ENCODE measurements around the gene SUCO.
A peak's percentile ranks its signal among the peaks of the same experiment; 100 is the strongest.
"Not testable (repeated sequence)": the region's sequence is repeated elsewhere in the genome, so short reads cannot be mapped to it uniquely, and the experiment has no call there.

The SUCO gene

DNA sequence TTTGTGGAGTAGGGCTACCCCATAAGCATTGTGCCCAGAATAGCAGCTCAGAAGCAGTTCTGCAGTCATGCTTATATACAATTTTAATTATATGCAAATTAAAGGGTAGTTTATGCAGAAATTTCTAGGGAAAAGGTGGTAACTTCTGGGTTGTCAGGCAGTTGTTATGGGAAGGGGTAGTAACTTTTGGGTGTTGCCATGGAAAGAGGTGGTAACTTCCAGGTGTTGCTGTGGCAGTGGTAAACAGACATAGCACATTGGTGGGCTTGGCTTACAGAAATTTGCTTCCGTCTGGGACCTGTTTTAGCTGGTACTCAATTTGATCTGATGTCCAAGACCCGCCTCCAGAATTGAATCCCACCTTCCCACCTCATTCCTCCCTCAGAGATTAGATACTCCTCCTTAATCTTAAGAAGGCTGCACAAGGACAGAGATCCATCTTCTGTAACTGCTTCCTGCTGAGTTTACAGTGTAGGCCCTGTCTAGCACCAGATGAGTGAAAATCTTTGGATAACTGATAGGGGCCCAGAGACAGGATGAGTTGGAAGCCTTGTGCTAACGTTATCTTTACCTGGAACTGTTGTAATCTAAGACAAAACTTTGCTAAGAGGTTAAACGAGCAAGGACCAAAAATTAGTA lies 26.7 kb downstream of the SUCO start:
- DNase-seq (ENCODE audit: low read depth), result no peak

DNA sequence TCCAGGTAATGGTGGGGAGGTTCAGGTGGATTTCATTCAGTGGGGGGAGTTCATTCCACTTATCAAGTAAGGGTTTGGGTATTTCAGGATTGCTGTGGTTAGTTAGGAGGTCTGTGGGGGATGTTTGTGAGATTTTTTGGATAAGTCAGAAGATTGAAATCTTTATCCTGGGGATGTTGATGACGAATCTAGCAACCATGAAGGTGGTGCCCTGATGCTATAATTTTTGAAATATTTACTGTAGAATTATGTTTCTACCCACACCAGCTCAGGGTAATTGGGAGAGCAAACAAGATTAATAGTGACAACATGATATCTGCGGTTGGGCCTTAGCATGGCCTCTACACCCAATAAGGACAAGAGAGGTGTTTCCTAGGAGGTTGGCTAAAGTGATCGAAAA lies 28.3 kb downstream of the SUCO start:
- no peak for DNase-seq (ENCODE audit: low read depth)

- DNase-seq (ENCODE audit: low read depth), result no peak
Measured at GRCh38 chr1:172566196-172566997, 33.4 kb downstream of the SUCO start.

DNA sequence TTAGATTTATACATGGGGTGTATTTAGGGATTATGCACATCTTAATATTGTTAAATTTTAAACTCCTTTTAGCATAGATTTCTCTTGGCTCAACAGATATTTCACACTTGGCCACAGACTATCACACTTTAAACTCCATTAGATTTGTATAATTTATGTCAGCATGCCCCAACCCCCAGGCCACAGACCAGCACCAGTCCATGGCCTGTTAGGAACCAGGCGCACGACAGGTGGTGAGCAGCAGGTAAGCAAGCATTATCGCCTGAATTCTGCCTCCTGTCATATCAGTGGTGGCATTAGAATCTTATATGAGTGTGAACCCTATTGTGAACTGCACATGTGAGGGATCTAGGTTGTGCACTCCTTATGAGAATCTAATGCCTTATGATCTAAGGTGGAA lies 34.8 kb downstream of the SUCO start:
- DNase-seq (ENCODE audit: low read depth), result no peak

- no peak for DNase-seq (ENCODE audit: low read depth)
Measured at GRCh38 chr1:172574080-172574479, 41.1 kb downstream of the SUCO start.

- DNase-seq (ENCODE audit: low read depth), result peak; percentile 7
Measured at GRCh38 chr1:172578586-172578985, 45.6 kb downstream of the SUCO start.

DNA sequence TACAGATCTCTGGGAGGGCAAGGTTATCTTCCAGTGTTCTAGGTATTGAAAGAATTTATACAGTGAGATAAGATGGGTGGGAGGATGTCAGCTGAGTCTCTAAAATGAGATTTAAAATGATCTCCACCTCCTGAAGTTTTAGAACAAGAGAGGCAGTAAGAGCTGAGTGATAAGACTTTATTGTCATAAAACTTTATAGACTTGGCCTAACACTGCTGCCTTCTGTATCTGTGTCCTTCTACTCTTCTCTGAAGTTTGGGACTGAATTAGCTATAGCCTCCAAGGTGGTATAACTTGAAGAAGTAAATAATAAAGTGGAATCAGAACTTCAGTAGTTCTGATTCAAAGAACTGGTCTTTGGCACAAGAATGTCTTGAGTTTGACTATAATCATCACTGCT lies 48.3 kb downstream of the SUCO start:
- no peak for DNase-seq (ENCODE audit: low read depth)

DNA sequence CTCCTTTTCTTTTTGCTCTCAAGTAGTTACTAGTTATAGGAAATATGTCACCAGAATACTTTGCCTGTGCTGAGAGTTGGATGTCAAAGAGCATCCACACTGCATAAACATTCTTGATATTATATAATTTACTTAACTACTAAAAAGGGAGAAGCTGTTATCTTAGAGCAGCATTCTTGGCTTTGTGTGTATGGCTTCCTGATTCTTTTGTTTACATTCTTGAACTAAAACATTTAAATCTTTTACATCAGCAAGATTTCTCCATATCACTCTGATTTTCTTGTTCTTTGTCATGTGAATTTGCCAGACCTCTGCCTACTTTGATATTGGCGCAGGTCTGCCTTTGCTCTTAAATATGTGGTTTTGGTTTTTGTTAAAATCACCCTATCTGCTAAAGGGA lies 48.8 kb downstream of the SUCO start:
- DNase-seq (ENCODE audit: low read depth), result no peak

DNA sequence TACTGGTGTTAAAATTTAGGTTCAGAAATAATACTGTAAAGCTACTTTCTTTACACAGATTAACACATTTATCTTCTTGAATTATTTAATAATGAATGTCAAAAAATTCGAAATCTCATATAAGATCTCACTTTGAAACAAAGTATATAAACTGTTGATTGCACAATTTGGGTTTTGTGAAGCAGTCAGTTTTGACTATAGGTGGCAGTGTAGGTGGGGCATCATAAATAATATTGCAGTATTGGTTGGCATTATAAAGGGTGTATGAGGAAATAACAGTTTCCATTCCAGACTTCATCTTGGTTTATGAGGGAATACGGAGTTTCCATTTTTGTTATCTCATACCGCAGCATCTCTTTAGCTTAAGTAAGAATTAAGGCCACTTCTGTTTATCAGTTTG lies 49.9 kb downstream of the SUCO start:
- no peak for DNase-seq (ENCODE audit: low read depth)

DNA sequence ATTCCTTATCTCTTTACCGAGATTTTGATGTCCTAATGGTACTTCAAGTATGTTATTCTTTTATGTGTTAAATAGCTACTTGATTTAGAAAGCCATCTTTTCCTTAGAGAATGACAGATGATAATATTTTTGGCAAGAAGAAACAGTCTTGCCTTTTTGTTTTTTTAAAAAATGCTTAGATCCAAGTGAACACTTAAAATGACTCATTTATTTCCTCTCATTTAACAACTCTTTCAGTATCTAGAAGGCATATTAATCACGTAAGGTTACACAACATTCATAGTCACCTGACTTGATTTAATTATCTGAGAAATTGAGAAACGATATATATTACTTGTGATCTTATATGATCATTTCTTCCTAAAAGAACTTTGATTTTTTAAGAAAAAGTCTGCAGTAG lies 52.4 kb downstream of the SUCO start:
- peak; percentile 53 for DNase-seq (ENCODE audit: low read depth)

GRCh38 chr1:172585861-172586260 lies 52.9 kb downstream of the SUCO start:
- no peak for DNase-seq (ENCODE audit: low read depth)

- DNase-seq (ENCODE audit: low read depth), result peak; percentile 67
Measured at GRCh38 chr1:172588296-172589291, 55.6 kb downstream of the SUCO start.

DNA sequence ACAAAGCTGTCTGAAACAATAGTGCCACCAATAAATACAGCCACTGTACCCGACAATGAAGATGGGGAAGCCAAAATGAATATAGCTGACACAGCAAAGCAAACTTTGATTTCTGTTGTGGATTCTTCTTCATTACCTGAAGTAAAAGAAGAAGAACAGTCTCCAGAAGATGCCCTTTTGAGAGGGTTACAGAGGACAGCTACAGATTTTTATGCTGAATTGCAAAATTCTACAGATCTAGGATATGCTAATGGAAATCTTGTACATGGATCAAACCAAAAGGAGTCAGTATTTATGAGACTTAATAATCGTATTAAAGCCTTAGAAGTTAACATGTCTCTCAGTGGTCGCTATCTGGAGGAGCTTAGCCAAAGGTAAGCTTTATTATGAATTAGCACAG lies 56.6 kb downstream of the SUCO start:
- no peak for DNase-seq (ENCODE audit: low read depth)

GRCh38 chr1:172591429-172591828 lies 58.5 kb downstream of the SUCO start:
- not testable (repeated sequence) for DNase-seq (ENCODE audit: low read depth)

DNA sequence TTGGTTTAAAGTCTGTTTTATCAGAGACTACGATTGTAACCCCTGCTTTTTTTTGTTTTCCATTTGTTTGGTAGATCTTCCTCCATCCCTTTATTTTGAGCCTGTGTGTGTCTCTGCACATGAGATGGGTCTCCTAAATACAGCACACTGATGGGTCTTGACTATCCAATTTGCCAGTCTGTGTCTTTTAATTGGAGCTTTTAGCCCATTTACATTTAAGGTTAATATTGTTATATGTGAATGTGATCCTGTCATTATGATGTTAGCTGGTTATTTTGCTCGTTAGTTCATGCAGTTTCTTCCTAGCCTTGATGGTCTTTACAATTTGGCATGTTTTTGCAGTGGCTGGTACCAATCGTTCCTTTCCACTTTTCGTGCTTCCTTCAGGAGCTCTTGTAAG lies 62.1 kb downstream of the SUCO start:
- not testable (repeated sequence) for DNase-seq (ENCODE audit: low read depth)

- DNase-seq (ENCODE audit: low read depth), result not testable (repeated sequence)
Measured at GRCh38 chr1:172596782-172597181, 63.8 kb downstream of the SUCO start.

GRCh38 chr1:172599912-172600311 lies 67.0 kb downstream of the SUCO start:
- no peak for DNase-seq (ENCODE audit: low read depth)

GRCh38 chr1:172600615-172601014 lies 67.7 kb downstream of the SUCO start:
- DNase-seq (ENCODE audit: low read depth), result no peak

- no peak for DNase-seq (ENCODE audit: low read depth)
Measured at GRCh38 chr1:172601046-172601630, 68.2 kb downstream of the SUCO start.

GRCh38 chr1:172602706-172603105 lies 69.8 kb downstream of the SUCO start:
- DNase-seq (ENCODE audit: low read depth), result no peak

DNA sequence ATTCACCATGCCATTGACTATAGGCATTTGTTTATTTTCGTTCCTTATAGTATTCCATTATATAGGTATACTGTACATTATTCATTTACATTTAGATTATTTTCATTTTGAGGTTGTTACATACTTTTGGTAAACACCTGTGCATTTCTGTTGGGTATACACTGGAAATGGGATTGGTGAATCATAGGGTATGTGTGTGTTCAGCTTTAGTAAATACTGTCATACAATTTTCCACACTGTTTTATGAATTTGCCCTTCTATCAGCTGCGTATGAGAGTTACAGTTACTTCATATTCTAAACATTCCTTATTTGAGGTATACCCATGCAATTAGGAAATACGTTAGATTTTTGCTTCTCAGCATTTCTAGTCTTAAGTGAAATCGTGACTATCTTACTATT lies 70.9 kb downstream of the SUCO start:
- no peak for DNase-seq (ENCODE audit: low read depth)

DNA sequence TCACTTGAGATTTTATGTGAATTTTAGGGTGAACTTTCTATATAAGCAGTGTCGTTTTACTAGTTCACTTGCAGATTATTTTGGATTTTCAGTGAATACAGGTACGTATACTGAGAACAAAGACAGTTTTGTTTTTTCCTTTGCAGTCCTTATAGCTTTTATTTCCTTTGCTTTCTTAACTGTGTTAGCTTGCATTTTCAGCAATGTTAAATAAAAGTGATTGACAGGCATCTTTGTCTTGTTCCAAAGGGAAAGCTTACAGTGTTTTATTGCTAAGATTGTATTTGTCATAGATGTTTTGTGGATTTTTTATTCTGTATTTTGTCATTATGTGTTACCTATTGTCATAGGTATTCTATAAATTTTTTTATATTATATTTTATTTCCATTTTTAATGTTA lies 72.7 kb downstream of the SUCO start:
- DNase-seq (ENCODE audit: low read depth), result no peak
